AG04449 (cell line): Measurements from ENCODE around the gene ZNF12.

Experiments used
- CTCF ChIA-PET: fragments of 350-600 bp; formaldehyde crosslinking; extraction: SDS; loops from one replicate; lab custom pipeline; 2021; ENCODE audit warnings: antibody characterized with exemption; lab: Yijun Ruan, JAX
- POLR2A ChIA-PET: fragments of 400-600, 350-600 bp; formaldehyde crosslinking; extraction: SDS; loops from one replicate; lab custom pipeline; 2020; ENCODE audit warnings: antibody characterized with exemption, inconsistent platforms; lab: Yijun Ruan, JAX
- DNase-seq: peaks from one replicate; pipeline ENCODE4 v3.0.0-alpha.2; 2010; ENCODE audit warnings: low read depth, low spot score
- H3K4me3 ChIP-seq: 2 replicates; pipeline ENCODE4 v1.5.1; 2011; ENCODE audit warnings: low read depth, mild to moderate bottlenecking, control low read depth, low read length
- TF ChIP-seq, protein P1 (sequence below): IDR thresholded peaks from one replicate; pipeline ENCODE4 v1.5.1; 2011; ENCODE audit warnings: mild to moderate bottlenecking, moderate library complexity, low read length, control low read depth, inconsistent platforms; ENCODE audit not compliant: insufficient read depth; ENCODE audit errors: missing control alignments

The ZNF12 gene

DNA sequence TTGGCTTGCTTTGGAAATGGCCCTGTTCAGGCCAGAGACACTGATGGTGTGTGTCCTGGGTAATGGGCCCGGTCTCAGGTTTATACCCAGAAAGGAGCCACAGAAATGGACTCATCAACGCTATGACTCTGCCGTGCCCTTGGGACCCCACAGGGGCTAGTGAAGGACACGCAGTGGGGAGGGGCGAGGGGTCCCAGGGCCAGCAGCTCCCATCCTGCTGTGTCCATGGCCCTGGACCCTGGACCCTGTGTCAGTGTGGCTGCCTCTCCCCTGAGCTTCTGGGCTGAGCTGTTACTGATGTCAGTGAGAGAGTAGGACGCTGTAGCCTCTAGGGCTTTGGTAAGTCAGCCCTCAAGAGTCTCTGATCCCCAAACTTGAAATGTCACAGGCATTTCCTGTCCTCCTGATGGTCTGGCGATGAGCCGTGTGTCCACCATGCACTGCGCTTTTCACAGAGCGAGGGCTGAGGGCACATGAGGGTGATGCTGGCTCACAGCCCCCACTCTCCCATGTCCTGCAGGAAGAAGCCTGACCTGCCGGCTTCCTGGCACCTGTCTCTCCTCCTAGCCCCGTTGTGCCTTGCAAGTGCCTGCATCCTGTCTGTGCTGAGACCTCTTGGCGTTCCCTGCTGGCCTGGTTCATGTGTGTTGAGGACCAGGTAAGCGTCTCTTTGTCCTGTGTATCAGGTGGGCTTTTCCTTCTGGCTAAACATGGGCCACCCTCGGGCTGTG is 65.3 kb downstream of the ZNF12 start:
- no peak overlapping the region for H3K4me3 ChIP-seq
- ChIA-PET CTCF (no interaction called here), POLR2A (interaction anchor here (0.6 kb wide), 1 partner anchor 41 kb away, joined by 3 read pairs; no protein-coding TSS in a partner anchor)
- DNase-seq = no peak
- TF ChIP-seq, protein P1, sequence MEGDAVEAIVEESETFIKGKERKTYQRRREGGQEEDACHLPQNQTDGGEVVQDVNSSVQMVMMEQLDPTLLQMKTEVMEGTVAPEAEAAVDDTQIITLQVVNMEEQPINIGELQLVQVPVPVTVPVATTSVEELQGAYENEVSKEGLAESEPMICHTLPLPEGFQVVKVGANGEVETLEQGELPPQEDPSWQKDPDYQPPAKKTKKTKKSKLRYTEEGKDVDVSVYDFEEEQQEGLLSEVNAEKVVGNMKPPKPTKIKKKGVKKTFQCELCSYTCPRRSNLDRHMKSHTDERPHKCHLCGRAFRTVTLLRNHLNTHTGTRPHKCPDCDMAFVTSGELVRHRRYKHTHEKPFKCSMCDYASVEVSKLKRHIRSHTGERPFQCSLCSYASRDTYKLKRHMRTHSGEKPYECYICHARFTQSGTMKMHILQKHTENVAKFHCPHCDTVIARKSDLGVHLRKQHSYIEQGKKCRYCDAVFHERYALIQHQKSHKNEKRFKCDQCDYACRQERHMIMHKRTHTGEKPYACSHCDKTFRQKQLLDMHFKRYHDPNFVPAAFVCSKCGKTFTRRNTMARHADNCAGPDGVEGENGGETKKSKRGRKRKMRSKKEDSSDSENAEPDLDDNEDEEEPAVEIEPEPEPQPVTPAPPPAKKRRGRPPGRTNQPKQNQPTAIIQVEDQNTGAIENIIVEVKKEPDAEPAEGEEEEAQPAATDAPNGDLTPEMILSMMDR = no peak

DNA sequence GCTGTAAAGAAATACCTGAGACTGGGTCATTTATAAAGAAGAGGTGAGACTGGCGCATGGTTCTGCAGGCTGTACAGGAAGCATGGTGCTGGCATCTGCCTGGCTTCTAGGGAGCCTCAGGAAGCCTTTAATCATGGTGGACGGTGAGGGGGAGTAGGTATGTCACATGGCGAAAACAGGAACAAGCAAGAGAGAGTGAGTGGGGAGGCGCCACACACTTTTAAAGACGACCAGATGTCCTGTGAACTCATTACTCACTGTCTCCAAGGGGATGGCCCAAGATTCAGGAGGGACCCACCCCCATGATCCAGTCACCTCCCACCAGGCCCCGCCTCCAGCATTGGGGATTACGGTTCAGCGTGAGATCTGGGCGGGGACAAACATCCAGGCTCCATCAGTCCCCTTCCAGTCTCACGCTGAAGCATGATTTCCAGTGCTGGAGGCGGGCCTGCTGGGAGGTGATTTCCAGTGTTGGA is 66.5 kb downstream of the ZNF12 start:
- DNase-seq = no peak
- ChIA-PET POLR2A (no interaction called here), CTCF (no interaction called here)
- TF ChIP-seq, protein P1 = no peak
- no peak overlapping the region for H3K4me3 ChIP-seq

DNA sequence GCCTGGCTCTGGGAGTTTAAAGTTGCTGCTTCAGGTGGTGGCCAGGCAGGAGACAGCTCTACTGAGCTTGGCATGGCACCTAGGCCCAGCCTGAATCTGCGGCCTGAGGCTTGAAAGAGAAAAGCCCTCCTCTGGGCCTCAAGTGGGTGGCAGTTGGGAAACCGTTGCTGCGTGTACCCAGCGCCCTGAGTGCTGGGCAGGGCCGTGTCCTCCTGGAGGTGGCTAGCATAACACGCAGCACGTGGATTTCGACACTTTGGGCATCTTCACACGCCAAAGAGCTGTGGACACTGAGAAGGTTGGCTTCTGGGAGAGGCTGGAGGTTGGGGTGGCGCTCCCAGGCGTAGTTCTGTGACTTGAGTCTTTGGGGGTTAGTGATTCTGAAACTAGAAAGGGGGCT is 67.1 kb downstream of the ZNF12 start:
- CTCF ChIA-PET = no interaction called here
- TF ChIP-seq, protein P1 = no peak
- no peak overlapping the region; the same call in 1 of the 2 replicates for H3K4me3 ChIP-seq
- no peak for DNase-seq
- POLR2A ChIA-PET = no interaction called here

GRCh38 chr7:6639032-6639431 is 67.7 kb downstream of the ZNF12 start:
- H3K4me3 ChIP-seq = no peak overlapping the region
- ChIA-PET POLR2A (no interaction called here), CTCF (no interaction called here)
- DNase-seq = no peak
- TF ChIP-seq, protein P1 = no peak
